ENCODE data around the gene UGT2B28.
"Not testable (repeated sequence)": the region's sequence is repeated elsewhere in the genome, so short reads cannot be mapped to it uniquely, and the experiment has no call there.

The UGT2B28 gene

DNA sequence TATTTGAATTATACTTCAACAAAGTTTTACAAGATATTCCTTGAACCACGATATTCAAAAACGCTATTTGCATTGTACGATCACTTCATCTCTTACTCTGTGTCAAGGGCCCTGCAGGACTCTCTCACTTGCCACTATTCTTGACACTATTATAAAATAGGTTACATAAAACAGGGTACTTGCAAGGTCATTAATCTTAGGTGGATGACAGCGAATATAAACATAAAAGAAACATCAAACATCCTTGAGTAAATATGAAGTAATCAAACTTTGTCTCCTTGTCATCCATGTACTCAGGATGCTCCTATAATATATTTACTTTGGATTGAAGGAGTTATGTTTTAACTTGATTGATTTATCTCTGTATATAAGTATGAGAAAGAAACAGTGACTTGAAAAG is at the start of gene UGT2B28:
Gene UGT2B28, plus strand, starts transcription at position 395 of the 400 bp plus-strand sequence. CDS start 26 bp downstream, outside the sequence.
- not testable (repeated sequence) for H3K27ac ChIP-seq

DNA sequence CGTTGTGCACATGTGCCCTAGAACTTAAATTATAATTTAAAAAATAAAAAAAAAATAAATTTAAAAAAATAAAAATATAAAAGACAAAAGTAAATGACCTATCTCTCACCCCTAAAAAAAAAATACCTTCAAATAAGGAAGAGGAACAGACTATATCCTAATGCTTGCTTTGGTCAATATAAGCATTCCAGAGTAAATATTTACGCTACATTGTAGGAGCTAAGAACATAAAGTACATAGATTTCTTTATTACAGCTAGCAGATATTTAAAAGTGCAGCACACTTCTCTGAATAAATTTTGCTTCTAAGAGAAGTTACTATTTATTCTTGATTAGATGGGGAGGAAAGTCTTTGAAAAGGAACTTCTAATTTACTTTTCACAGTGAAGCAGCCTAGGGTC is 41.2 kb upstream of the UGT2B28 start:
- TF ChIP-seq ZFX (IDR thresholded peaks at IDR 0.05; ENCODE audit: borderline replicate concordance), result no peak
- TF ChIP-seq, protein P1, sequence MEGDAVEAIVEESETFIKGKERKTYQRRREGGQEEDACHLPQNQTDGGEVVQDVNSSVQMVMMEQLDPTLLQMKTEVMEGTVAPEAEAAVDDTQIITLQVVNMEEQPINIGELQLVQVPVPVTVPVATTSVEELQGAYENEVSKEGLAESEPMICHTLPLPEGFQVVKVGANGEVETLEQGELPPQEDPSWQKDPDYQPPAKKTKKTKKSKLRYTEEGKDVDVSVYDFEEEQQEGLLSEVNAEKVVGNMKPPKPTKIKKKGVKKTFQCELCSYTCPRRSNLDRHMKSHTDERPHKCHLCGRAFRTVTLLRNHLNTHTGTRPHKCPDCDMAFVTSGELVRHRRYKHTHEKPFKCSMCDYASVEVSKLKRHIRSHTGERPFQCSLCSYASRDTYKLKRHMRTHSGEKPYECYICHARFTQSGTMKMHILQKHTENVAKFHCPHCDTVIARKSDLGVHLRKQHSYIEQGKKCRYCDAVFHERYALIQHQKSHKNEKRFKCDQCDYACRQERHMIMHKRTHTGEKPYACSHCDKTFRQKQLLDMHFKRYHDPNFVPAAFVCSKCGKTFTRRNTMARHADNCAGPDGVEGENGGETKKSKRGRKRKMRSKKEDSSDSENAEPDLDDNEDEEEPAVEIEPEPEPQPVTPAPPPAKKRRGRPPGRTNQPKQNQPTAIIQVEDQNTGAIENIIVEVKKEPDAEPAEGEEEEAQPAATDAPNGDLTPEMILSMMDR (IDR thresholded peaks at IDR 0.05), result no peak
- H3K27ac ChIP-seq, result peak overlapping the region; percentile 48

DNA sequence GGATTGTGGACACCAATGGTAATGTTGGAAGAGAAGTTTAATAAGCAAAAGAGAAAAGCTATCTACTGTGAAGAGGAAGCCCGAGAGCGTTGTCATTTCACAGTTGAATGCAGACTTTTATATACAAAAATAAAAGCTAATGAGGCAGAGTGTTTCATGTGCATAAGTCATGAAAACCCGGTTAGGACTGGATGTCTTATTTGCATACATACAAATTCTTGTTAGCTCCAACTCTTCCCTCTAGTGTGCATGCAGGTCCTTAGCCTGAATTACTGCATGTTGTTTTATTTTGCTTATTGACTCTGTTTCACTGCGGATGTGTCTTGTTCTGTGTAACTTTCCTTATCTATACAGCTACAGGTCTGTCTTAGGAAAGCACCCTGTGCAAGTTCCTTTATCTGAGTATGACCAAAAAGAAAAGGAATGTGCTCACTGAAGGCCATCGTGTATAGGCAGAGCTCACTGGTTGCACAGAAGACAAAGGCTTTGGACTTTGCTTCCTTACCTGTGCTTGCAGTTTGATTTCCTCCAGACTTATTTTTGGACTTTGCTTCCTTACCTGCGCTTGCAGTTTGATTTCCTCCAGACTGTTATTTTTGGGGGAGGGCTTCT is 40.6 kb upstream of the UGT2B28 start:
- H3K27ac ChIP-seq, result peak overlapping the region; percentile 48

DNA sequence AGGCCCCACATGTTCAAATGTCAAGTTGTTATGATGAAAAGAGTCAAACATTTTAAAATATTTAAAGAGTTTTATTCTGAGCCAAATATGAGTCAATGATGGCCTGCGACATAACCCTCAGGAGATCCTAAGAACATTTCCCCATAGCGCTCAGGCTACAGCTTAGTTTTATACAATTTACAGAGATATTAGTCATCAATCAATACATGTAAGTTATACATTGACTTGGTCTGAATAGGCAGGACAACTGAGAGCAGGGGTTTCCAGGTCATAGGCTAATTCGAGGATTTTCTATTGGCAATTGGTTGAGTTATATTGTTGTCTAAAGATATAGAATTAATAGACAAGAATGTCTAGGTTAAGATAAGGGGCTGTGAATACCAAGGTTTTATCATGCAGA is 39.5 kb upstream of the UGT2B28 start:
- not testable (repeated sequence) for H3K27ac ChIP-seq

More for the DNA sequence above, 40.6 kb upstream of the UGT2B28 start:
- TF ChIP-seq ZFX (IDR thresholded peaks at IDR 0.05; ENCODE audit: borderline replicate concordance), result no peak
- TF ChIP-seq, protein P1 (IDR thresholded peaks at IDR 0.05), result no peak

DNA sequence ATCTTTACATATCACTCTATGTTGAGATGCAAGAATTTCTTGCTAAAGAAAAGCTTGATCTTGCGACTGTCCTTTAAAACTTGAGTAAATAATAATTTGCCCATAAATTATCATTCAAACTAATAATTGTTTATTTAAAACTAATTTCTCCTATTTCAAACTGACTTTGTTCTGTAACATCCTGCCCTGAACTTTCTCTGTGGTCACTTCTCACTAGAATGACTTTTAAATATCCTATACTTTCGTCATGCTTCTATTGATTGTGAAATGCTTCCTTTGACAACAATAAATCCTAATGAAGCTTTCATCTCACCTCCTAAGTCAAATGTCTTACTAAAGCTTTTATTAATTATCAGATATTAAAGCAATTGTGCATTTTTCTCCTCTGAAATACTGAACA is 38.5 kb upstream of the UGT2B28 start:
- not testable (repeated sequence) for H3K27ac ChIP-seq

DNA sequence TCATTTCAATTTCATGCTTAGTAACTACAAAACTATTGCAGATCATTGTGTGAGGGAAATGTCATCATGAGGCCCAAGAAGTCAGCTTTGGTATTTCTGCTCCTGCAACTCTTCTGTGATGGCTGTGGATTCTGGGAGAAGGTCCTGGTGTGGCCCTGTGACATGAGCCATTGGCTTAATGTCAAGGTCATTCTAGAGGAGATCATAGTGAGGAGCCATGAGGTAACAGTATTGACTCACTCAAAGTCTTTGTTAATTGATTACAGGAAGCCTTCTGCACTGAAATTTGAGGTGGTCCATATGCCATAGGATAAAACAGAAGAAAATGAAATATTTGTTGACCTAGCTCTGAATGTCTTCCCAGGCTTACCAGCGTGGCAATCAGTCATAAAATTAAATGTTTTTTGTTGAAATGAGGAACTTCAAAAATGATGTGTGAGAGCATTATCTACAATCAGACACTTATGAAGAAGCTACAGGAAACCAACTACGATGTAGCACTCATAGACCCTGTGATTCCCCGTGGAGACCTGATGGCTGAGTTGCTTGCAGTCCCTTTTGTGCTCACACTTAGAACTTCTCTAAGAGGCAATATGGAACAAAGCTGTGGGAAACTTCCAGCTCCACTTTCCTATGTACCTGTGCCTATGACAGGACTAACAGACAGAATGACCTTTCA is 37.6 kb upstream of the UGT2B28 start:
- not testable (repeated sequence) for H3K27ac ChIP-seq

DNA sequence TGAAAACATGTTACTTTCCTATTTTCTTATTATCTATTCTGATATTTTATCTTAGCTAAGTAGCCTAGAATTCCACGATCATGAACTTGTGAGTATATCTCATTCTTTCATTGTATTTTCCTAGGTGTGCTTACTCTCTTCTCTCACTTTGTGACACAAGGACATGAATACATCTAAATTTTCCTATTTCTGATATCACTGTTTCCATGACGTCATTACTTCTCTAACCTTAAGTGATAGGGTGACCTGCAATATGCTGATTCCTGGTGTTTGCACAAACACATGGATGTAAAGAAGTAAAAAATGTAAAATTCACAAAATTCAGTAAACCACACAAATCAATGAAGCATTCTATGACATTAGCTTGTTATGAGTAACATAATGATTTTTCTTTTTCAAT is 29.4 kb upstream of the UGT2B28 start:
- H3K27ac ChIP-seq, result not testable (repeated sequence)

DNA sequence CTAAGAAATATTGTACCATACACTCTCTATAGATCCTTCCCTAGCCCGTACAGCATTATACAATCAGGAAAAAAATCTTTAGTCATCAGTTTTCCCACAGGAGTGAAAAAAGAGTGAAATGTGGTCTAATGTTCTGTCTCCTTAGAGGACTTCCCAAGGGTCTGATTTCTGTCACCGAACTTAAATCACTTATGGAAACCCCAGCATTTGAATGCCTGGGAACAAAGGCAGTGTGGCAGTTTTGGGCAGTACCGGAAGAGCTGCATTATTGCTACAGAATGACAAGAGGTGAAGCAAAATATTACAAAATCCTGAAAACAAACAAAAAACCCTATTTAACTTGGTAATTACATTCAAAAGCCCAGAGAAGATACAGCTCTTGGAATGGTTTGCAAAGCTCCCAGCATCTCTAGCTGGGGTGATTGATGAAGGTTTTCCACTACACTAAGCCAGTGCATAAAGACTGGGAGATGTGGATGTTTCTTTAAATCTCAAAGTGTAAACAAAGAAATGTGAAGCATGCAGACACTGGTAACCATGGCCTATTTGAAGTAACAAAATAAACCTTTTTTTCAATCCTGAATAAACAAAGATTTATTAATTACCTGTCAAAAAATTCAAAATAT is 27.0 kb upstream of the UGT2B28 start:
- not testable (repeated sequence) for H3K27ac ChIP-seq

DNA sequence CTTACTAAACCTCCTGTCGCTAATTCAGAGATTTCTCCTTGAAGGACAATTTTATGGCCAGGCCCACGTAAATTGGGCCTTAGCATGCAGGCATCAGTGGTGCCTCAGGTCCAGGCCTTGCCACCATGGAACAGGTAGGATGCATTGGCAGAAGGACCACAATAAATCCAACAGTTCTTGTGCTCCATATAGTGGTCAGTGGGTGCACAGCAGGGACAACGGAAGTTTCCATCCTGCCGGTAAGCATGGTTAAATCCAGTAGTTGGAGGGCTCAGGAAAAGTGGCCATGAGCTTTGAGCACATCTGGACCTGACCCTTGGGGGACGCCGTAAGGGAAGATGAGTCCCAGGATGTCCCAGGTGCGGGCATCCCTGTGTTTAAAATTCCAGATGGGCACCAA is 11.7 kb upstream of the UGT2B28 start:
- TF ChIP-seq, protein P1 (IDR thresholded peaks at IDR 0.05), result peak; percentile 6; the same call in 1 of the 2 replicates
- H3K27ac ChIP-seq, result not testable (repeated sequence)

DNA sequence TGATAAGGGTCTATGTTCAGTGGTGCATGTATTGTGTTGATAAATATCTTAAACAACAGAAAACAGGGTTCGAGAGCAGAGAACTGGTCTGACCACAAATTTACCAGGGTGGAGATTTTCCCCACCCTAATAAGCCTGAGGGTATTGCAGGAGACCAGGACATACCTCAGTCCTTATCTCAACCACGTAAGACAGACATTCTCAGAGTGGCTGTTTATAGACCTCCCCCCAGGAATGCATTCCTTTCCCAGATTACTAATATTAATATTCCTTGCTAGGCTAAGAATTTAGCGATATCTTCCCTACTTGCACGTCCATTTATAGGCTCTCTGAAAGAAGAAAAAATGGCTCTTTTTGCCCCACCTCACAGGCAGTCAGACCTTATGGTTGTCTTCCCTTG is 16.1 kb downstream of the UGT2B28 start:
- not testable (repeated sequence) for H3K27ac ChIP-seq

DNA sequence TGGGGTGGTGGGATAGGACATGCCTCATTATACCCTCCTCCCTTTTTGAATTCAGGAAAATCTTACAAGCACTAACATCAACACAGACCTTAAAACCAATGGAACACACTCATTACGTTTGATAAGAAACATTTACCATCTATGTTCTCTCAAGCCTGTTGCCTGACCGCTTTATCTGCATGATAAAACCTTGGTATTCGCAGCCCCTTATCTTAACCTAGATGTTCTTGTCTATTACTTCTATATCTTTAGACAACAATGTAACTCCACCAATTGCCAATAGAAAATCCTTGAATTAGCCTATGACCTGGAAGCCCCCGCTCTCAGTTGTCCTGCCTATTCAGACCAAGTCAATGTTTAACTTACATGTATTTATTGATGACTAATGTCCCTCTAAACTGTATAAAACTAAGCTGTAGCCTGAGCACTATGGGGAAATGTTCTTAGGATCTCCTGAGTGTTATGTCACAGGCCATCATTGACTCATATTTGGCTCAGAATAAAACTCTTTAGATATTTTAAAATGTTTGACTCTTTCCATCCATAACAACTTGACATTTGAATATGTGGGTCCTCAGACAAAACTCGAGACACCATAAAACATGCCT is 28.3 kb downstream of the UGT2B28 start:
- not testable (repeated sequence) for H3K27ac ChIP-seq

DNA sequence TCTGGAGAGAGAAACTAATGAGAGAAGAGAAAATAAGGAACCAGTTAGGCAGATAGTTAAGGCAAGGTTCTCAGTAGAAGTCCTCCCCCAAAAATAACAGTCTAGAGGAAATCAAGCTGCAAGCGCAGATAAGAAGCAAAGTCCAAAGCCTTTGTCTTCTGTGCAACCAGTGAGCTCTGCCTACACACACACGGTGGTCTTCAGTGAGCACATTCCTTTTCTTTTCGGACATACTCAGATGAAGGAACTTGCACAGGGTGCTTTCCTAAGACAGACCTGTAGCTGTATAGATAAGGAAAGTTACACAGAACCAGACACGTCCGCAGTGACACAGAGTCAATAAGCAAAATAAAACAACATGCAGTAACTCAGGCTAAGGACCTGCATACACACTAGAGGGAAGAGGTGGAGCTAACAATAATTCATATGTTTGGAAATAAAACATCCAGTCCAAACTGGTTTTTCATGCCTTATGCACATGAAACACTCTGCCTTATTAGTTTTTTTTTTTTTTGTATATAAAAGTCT is 29.3 kb downstream of the UGT2B28 start:
- peak overlapping the region; percentile 56 for H3K27ac ChIP-seq

DNA sequence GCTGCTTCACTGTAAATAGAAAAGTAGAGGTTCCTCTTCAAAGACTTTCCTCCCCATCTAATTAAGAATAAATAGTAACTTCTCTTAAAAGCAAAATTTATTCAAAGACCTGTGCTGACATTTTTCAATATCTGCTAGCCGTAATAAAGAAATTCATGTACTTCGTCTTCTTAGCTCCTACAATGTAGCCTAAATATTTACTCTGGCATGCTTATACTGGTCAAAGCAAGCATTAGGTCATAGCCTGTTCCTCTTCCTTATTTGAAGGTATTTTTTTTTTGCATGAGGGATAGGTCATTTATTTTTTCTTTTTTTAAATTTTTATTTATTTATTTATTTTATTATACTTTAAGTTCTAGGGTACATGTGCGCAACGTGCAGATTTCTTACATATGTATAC is 30.0 kb downstream of the UGT2B28 start:
- peak overlapping the region; percentile 56 for H3K27ac ChIP-seq

All from 22Rv1 (cell line).